Keratinocyte (primary cell): Measurements from ENCODE around the gene ZBTB20.

ENCODE experiments used
- CTCF ChIP-seq, 3 experiments: IDR thresholded peaks in 1 of 3; conservative IDR thresholded peaks in 1 of 3; optimal IDR thresholded peaks in 1 of 3; 2 replicates in 2 of 3; 3 replicates in 1 of 3; pipeline versions ENCODE3 to v1.5.1; 2011; ENCODE audit warnings: low read length in 3 of 3, mild to moderate bottlenecking in 3 of 3, moderate library complexity in 2 of 3, control low read depth in 1 of 3, inconsistent platforms in 1 of 3; ENCODE audit not compliant: insufficient read depth in 2 of 3; ENCODE audit errors: extremely low read depth in 1 of 3
- EZH2 ChIP-seq: IDR thresholded peaks from one replicate; pipeline ENCODE4 v1.6.1; 2012; ENCODE audit warnings: inconsistent platforms, mild to moderate bottlenecking, low read length, moderate library complexity

- no peak for TF ChIP-seq EZH2
- TF ChIP-seq CTCF (optimal IDR thresholded peaks at IDR 0.05 in 1 of 3, IDR thresholded peaks at IDR 0.05 in 1 of 3, conservative IDR thresholded peaks at IDR 0.05 in 1 of 3; ENCODE audit: extremely low read depth in 1 of 3, insufficient read depth in 2 of 3, low read length in 3 of 3): no peak
Measured at GRCh38 chr3:114794894-114795630, 352.0 kb downstream of the ZBTB20 start.
